ENCODE results near the gene OR52I1.

OR52I1 gene

GRCh38 chr11:4593739-4594138, at the start of gene OR52I1:
TSS of gene OR52I1 (plus strand) at chr11:4594039. CDS start at chr11:4594039, 0 bp downstream.
- Mint-ChIP-seq H3K4me1 (ENCODE audit: low read depth) (no peaks in the 10 kb centered on the region), H3K9me3 (no peaks in the 10 kb centered on the region), H3K36me3 (ENCODE audit: low read depth) (peaks cover 17% of the 10 kb centered on the region), H3K27ac (no peak within 1 kb of the TSS), H3K4me3 (no peak within 1 kb of the TSS), H3K27me3 (ENCODE audit: low read depth) (peaks cover 5% of the 10 kb centered on the region)

DNA sequence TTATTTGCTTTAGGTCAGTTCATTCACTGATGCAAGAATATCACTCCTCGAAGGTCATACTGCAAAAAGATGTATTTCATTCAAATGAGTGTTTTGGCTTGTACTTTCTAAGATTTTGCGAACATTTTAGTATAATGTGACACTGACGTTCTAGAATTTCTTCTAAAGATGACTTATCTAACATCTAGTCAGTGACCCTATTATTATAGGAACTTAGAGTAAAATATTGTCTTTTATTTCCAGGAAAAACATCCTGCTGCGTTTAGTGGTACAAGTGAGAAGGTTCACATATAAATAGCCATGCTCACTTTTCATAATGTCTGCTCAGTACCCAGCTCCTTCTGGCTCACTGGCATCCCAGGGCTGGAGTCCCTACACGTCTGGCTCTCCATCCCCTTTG, 48.9 kb upstream of the OR52I1 start, which contains the start of gene OR52M1:
Gene OR52M1 (plus strand): TSS at position 301 of the 400 bp plus-strand sequence. CDS start 0 bp downstream, at position 301.
- H3K27ac Mint-ChIP-seq = no peak within 1 kb of the TSS
- H3K27me3 Mint-ChIP-seq (ENCODE audit: low read depth) = no peaks in the 10 kb centered on the region
- H3K4me3 Mint-ChIP-seq = no peak within 1 kb of the TSS
- H3K4me1 Mint-ChIP-seq (ENCODE audit: low read depth) = no peaks in the 10 kb centered on the region
- no peaks in the 10 kb centered on the region for H3K9me3 Mint-ChIP-seq
- no peaks in the 10 kb centered on the region for H3K36me3 Mint-ChIP-seq (ENCODE audit: low read depth)

- no peak overlapping the region for H3K27ac Mint-ChIP-seq
- no peaks in the 10 kb centered on the region for H3K27me3 Mint-ChIP-seq (ENCODE audit: low read depth)
- no peaks in the 10 kb centered on the region for H3K36me3 Mint-ChIP-seq (ENCODE audit: low read depth)
- no peak overlapping the region for H3K4me3 Mint-ChIP-seq
- no peaks in the 10 kb centered on the region for H3K4me1 Mint-ChIP-seq (ENCODE audit: low read depth)
- no peaks in the 10 kb centered on the region for H3K9me3 Mint-ChIP-seq
These were observed 47.0 kb upstream of the OR52I1 start for GRCh38 chr11:4546878-4547277.

DNA sequence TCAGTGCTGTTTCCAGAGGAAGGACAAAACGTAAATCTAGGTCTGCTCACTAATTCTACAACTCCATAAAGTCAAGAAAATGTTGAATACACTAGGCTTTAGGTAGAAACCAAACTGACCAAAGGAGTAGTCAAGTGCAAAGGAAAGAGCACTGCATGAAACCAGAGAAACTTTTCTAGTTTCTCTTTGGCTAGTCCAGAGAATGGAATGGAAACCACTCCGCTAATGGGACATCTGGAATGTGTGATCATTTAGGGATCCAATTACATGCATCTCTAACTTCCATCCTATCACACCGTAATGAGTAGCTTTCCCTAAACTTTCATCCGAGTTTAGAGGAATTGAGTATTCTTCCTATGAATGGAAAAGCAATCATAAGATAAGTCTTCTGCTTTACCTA, 46.4 kb upstream of the OR52I1 start:
- Mint-ChIP-seq H3K27me3 (ENCODE audit: low read depth) (no peaks in the 10 kb centered on the region), H3K27ac (no peak overlapping the region), H3K4me3 (no peak overlapping the region), H3K9me3 (no peaks in the 10 kb centered on the region), H3K36me3 (ENCODE audit: low read depth) (no peaks in the 10 kb centered on the region), H3K4me1 (ENCODE audit: low read depth) (no peaks in the 10 kb centered on the region)

- no peaks in the 10 kb centered on the region for H3K4me1 Mint-ChIP-seq (ENCODE audit: low read depth)
- H3K27me3 Mint-ChIP-seq (ENCODE audit: low read depth) = no peaks in the 10 kb centered on the region
- H3K4me3 Mint-ChIP-seq = no peak overlapping the region
- H3K9me3 Mint-ChIP-seq = no peaks in the 10 kb centered on the region
- H3K27ac Mint-ChIP-seq = no peak overlapping the region
- no peaks in the 10 kb centered on the region for H3K36me3 Mint-ChIP-seq (ENCODE audit: low read depth)
These were observed 42.4 kb upstream of the OR52I1 start for GRCh38 chr11:4551346-4551979.

GRCh38 chr11:4559527-4560440, 34.1 kb upstream of the OR52I1 start:
- peaks cover 3% of the 10 kb centered on the region for H3K27me3 Mint-ChIP-seq (ENCODE audit: low read depth)
- no peaks in the 10 kb centered on the region for H3K9me3 Mint-ChIP-seq
- H3K4me1 Mint-ChIP-seq (ENCODE audit: low read depth) = no peaks in the 10 kb centered on the region
- H3K4me3 Mint-ChIP-seq = no peak overlapping the region
- H3K36me3 Mint-ChIP-seq (ENCODE audit: low read depth) = no peaks in the 10 kb centered on the region
- no peak overlapping the region for H3K27ac Mint-ChIP-seq

DNA sequence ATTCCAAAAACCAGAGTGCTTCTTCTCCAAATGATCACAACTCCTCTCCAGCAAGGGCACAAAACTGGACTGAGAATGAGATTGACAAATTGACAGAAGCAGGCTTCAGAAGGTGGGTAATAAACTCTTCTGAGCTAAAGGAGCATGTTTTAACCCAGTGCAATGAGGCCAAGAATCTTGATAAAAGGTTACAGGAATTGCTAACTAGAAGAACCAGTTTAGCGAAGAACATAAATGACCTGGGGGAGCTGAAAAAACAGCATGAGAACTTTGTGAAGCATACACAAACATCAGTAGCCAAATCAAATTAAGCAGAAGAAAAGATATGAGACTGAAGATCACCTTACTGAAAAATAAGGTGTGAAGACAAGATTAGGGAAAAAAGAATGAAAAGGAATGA, 33.4 kb upstream of the OR52I1 start:
- Mint-ChIP-seq H3K36me3 (ENCODE audit: low read depth) (no peaks in the 10 kb centered on the region), H3K27me3 (ENCODE audit: low read depth) (peaks cover 3% of the 10 kb centered on the region), H3K4me1 (ENCODE audit: low read depth) (no peaks in the 10 kb centered on the region), H3K9me3 (no peaks in the 10 kb centered on the region), H3K27ac (no peak overlapping the region), H3K4me3 (no peak overlapping the region)

GRCh38 chr11:4565371-4565770, 28.5 kb upstream of the OR52I1 start:
- Mint-ChIP-seq H3K9me3 (no peaks in the 10 kb centered on the region), H3K4me3 (no peak overlapping the region), H3K27me3 (ENCODE audit: low read depth) (peaks cover 3% of the 10 kb centered on the region), H3K36me3 (ENCODE audit: low read depth) (no peaks in the 10 kb centered on the region), H3K4me1 (ENCODE audit: low read depth) (no peaks in the 10 kb centered on the region), H3K27ac (no peak overlapping the region)

- no peaks in the 10 kb centered on the region for H3K36me3 Mint-ChIP-seq (ENCODE audit: low read depth)
- no peak overlapping the region for H3K4me3 Mint-ChIP-seq
- H3K27ac Mint-ChIP-seq = no peak overlapping the region
- no peaks in the 10 kb centered on the region for H3K4me1 Mint-ChIP-seq (ENCODE audit: low read depth)
- peaks cover 3% of the 10 kb centered on the region for H3K27me3 Mint-ChIP-seq (ENCODE audit: low read depth)
- no peaks in the 10 kb centered on the region for H3K9me3 Mint-ChIP-seq
These were observed 24.8 kb upstream of the OR52I1 start for GRCh38 chr11:4569075-4569474.

GRCh38 chr11:4576880-4577279, 17.0 kb upstream of the OR52I1 start:
- H3K4me1 Mint-ChIP-seq (ENCODE audit: low read depth) = peaks cover 11% of the 10 kb centered on the region
- H3K9me3 Mint-ChIP-seq = no peaks in the 10 kb centered on the region
- H3K4me3 Mint-ChIP-seq = no peak overlapping the region
- H3K27me3 Mint-ChIP-seq (ENCODE audit: low read depth) = peaks cover 23% of the 10 kb centered on the region
- no peak overlapping the region for H3K27ac Mint-ChIP-seq
- no peaks in the 10 kb centered on the region for H3K36me3 Mint-ChIP-seq (ENCODE audit: low read depth)

- peaks cover 11% of the 10 kb centered on the region for H3K4me1 Mint-ChIP-seq (ENCODE audit: low read depth)
- no peaks in the 10 kb centered on the region for H3K9me3 Mint-ChIP-seq
- H3K4me3 Mint-ChIP-seq = no peak overlapping the region
- no peaks in the 10 kb centered on the region for H3K36me3 Mint-ChIP-seq (ENCODE audit: low read depth)
- H3K27me3 Mint-ChIP-seq (ENCODE audit: low read depth) = peaks cover 25% of the 10 kb centered on the region
- H3K27ac Mint-ChIP-seq = no peak overlapping the region
These were observed 16.1 kb upstream of the OR52I1 start for GRCh38 chr11:4577761-4578160.

- H3K36me3 Mint-ChIP-seq (ENCODE audit: low read depth) = no peaks in the 10 kb centered on the region
- H3K9me3 Mint-ChIP-seq = no peaks in the 10 kb centered on the region
- H3K4me3 Mint-ChIP-seq = no peak overlapping the region
- H3K27me3 Mint-ChIP-seq (ENCODE audit: low read depth) = peaks cover 30% of the 10 kb centered on the region
- peaks cover 11% of the 10 kb centered on the region for H3K4me1 Mint-ChIP-seq (ENCODE audit: low read depth)
- no peak overlapping the region for H3K27ac Mint-ChIP-seq
These were observed 15.2 kb upstream of the OR52I1 start for GRCh38 chr11:4578624-4579023.

DNA sequence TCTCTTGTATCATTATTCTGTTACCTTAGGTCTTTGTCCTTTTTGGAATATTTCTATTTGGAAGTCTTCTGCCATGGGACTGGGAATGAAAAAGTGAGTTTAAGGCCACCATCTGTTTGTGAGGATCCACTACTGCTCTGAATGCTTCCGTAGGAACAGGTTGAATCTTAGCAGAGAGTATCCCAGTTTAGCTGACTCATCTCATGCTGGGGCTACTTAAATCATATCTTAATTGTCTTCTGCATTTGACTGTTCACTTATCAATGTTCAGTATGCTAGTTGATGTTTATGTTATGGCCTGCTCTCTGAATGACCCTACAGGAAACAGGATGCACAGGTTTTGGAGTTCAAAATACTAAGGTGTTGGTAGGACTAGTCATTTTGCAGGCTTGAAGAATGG, 13.7 kb upstream of the OR52I1 start:
- no peaks in the 10 kb centered on the region for H3K36me3 Mint-ChIP-seq (ENCODE audit: low read depth)
- no peak overlapping the region for H3K27ac Mint-ChIP-seq
- peaks cover 31% of the 10 kb centered on the region for H3K27me3 Mint-ChIP-seq (ENCODE audit: low read depth)
- no peak overlapping the region for H3K4me3 Mint-ChIP-seq
- H3K4me1 Mint-ChIP-seq (ENCODE audit: low read depth) = peaks cover 7% of the 10 kb centered on the region
- H3K9me3 Mint-ChIP-seq = no peaks in the 10 kb centered on the region

DNA sequence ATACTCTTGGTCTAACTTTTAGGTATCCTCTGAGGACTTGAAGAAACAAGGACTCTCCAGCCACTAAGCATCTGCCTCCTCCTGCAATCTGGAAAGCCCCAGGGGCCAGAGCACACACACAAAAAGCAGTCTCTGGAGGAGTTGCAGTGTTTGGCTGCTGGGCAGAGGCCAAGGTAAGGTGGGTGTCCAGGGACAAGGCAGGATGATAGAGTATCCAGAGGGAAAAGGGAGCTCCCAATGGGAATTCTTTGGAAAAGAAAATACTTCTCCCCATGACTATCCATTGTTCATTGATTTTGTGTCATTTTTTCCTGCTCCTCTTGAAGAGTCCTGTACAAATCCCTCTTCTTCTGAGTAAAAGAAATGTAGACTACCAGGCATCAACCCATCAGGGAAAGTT, 12.4 kb upstream of the OR52I1 start, which contains the start of gene OR52I2:
Gene OR52I2 (plus strand): TSS at position 301 of the 400 bp plus-strand sequence.
- H3K4me3 Mint-ChIP-seq = no peak within 1 kb of the TSS
- H3K27ac Mint-ChIP-seq = no peak within 1 kb of the TSS
- H3K27me3 Mint-ChIP-seq (ENCODE audit: low read depth) = peaks cover 25% of the 10 kb centered on the region
- no peaks in the 10 kb centered on the region for H3K9me3 Mint-ChIP-seq
- no peaks in the 10 kb centered on the region for H3K36me3 Mint-ChIP-seq (ENCODE audit: low read depth)
- no peaks in the 10 kb centered on the region for H3K4me1 Mint-ChIP-seq (ENCODE audit: low read depth)

DNA sequence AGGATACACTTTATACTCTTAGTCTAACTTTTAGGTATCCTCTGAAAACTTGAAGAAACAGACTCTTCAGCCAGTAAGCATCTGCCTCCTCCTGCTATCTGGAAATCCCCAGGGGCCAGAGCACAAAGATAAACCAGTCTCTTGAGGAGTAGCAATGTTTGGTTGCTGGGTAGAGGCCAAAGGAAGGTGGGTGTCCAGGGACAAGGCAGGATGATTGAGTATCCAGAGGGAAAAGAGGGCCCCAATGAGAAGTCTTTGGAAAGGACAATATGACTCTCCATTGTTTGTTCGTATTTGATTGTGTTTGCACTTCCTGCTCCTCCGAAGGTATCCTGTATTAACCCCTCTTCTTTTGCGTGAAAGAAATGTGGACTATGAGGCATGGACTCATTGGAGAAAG, 4.8 kb upstream of the OR52I1 start:
- H3K4me1 Mint-ChIP-seq (ENCODE audit: low read depth) = no peaks in the 10 kb centered on the region
- peaks cover 9% of the 10 kb centered on the region for H3K27me3 Mint-ChIP-seq (ENCODE audit: low read depth)
- no peak overlapping the region for H3K4me3 Mint-ChIP-seq
- no peaks in the 10 kb centered on the region for H3K36me3 Mint-ChIP-seq (ENCODE audit: low read depth)
- no peak overlapping the region for H3K27ac Mint-ChIP-seq
- no peaks in the 10 kb centered on the region for H3K9me3 Mint-ChIP-seq
